ENCODE results near the gene FAM171A1.

FAM171A1 gene

GRCh38 chr10:15267496-15267895 lies 103.6 kb downstream of the FAM171A1 start:
- no peaks in the 10 kb centered on the region for H3K27me3 ChIP-seq (ENCODE audit: insufficient read depth, low read depth, severe bottlenecking)
- peak; percentile 13 for DNase-seq
- no peak overlapping the region for H3K4me3 ChIP-seq (ENCODE audit: low read depth, low read length)
- TF ChIP-seq, protein P1, sequence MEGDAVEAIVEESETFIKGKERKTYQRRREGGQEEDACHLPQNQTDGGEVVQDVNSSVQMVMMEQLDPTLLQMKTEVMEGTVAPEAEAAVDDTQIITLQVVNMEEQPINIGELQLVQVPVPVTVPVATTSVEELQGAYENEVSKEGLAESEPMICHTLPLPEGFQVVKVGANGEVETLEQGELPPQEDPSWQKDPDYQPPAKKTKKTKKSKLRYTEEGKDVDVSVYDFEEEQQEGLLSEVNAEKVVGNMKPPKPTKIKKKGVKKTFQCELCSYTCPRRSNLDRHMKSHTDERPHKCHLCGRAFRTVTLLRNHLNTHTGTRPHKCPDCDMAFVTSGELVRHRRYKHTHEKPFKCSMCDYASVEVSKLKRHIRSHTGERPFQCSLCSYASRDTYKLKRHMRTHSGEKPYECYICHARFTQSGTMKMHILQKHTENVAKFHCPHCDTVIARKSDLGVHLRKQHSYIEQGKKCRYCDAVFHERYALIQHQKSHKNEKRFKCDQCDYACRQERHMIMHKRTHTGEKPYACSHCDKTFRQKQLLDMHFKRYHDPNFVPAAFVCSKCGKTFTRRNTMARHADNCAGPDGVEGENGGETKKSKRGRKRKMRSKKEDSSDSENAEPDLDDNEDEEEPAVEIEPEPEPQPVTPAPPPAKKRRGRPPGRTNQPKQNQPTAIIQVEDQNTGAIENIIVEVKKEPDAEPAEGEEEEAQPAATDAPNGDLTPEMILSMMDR (IDR thresholded peaks at IDR 0.05; ENCODE audit: low read depth, low read length) = 0 out of 2 replicates have a peak, but pooled peaks have one; percentile 11
- H3K27ac ChIP-seq = no peak overlapping the region
- no peaks in the 10 kb centered on the region for H3K36me3 ChIP-seq
- H3K9me3 ChIP-seq (ENCODE audit: severe bottlenecking) = no peaks in the 10 kb centered on the region

DNA sequence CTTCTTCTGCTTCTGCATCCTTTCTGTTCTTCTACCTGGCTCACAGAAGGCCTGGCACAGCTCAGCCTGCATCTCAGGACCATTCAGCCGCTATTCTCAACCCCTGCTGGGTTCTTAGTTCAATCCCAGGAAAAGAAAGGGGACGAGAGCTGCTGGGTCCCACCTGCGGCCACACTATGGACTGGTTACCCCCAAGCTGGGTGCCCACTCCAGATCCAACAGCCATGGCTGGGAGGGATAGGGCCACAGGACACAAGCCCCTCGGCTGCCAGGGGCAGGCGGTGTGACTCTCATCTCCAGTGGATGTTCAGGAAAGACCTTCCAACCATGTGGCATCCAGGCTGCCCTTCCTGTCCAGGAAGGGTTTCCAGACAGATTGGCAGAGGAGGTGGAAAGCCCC lies 105.0 kb downstream of the FAM171A1 start:
- Histone ChIP-seq H3K36me3 (no peaks in the 10 kb centered on the region), H3K27ac (no peak overlapping the region), H3K4me3 (ENCODE audit: low read depth, low read length) (no peak overlapping the region), H3K9me3 (ENCODE audit: severe bottlenecking) (no peaks in the 10 kb centered on the region), H3K27me3 (ENCODE audit: insufficient read depth, low read depth, severe bottlenecking) (no peaks in the 10 kb centered on the region)
- no peak for DNase-seq
- TF ChIP-seq, protein P1 (IDR thresholded peaks at IDR 0.05; ENCODE audit: low read depth, low read length) = no peak

- Histone ChIP-seq H3K4me3 (ENCODE audit: low read depth, low read length) (no peak overlapping the region), H3K9me3 (ENCODE audit: severe bottlenecking) (no peaks in the 10 kb centered on the region), H3K36me3 (no peaks in the 10 kb centered on the region), H3K27ac (no peak overlapping the region), H3K27me3 (ENCODE audit: insufficient read depth, low read depth, severe bottlenecking) (no peaks in the 10 kb centered on the region)
- no peak for DNase-seq
- TF ChIP-seq, protein P1 (IDR thresholded peaks at IDR 0.05; ENCODE audit: low read depth, low read length) = no peak
Observed at GRCh38 chr10:15265558-15265957, 105.5 kb downstream of the FAM171A1 start.

DNA sequence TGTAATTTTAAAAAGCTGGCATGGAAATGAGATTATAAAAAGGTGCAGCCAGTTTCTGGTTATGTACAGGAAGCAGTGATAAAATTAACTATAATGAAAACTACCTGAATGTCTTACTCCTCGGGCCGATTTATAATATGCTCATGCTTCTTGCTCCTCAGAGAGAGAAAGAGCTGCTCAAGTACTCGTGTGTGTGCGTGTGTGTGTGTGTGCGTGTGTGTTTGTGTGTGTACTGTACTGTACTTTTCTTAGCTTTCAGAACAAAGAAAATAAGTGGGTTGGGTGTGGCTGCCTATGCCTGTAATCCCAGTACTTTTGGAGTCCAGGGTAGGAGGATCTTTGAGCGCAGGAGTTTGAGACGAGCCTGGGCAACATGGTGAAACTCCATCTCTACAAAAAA lies 106.0 kb downstream of the FAM171A1 start:
- Histone ChIP-seq H3K27ac (no peak overlapping the region), H3K9me3 (ENCODE audit: severe bottlenecking) (no peaks in the 10 kb centered on the region), H3K27me3 (ENCODE audit: insufficient read depth, low read depth, severe bottlenecking) (no peaks in the 10 kb centered on the region), H3K4me3 (ENCODE audit: low read depth, low read length) (no peak overlapping the region), H3K36me3 (no peaks in the 10 kb centered on the region)
- TF ChIP-seq, protein P1 (IDR thresholded peaks at IDR 0.05; ENCODE audit: low read depth, low read length) = no peak
- DNase-seq = no peak

- Histone ChIP-seq H3K4me3 (ENCODE audit: low read depth, low read length) (no peak overlapping the region), H3K27me3 (ENCODE audit: insufficient read depth, low read depth, severe bottlenecking) (no peaks in the 10 kb centered on the region), H3K36me3 (no peaks in the 10 kb centered on the region), H3K9me3 (ENCODE audit: severe bottlenecking) (no peaks in the 10 kb centered on the region), H3K27ac (no peak overlapping the region)
- TF ChIP-seq, protein P1 (IDR thresholded peaks at IDR 0.05; ENCODE audit: low read depth, low read length) = no peak
- no peak for DNase-seq
Observed at GRCh38 chr10:15263657-15264323, 107.3 kb downstream of the FAM171A1 start.
